Type B pancreatic cell (in vitro differentiated cells): ENCODE data around the gene AGXT. TPM values are rescaled to one million over a fixed set of nuclear protein-coding genes. Genes with fewer than 3 reads are reported as not detected.

Experiments used
- DNase-seq: peaks from one replicate; pipeline ENCODE4 v3.0.0; 2021; ENCODE audit warnings: mixed read lengths; ENCODE audit not compliant: unreplicated experiment; ENCODE audit errors: extremely low spot score
- H3K27ac Mint-ChIP-seq: 2 replicates; pipeline ENCODE4 v1.8.0; 2021; ENCODE audit warnings: mild to moderate bottlenecking, mixed read lengths
- H3K27me3 Mint-ChIP-seq: 2 replicates; pipeline ENCODE4 v1.8.0; 2021; ENCODE audit warnings: mixed read lengths
- H3K36me3 Mint-ChIP-seq: 2 replicates; pipeline ENCODE4 v1.8.0; 2021; ENCODE audit warnings: mixed read lengths
- H3K4me1 Mint-ChIP-seq: one replicate; pipeline ENCODE4 v1.8.0; 2021; ENCODE audit warnings: mixed read lengths; ENCODE audit not compliant: unreplicated experiment
- H3K4me3 Mint-ChIP-seq: 2 replicates; pipeline ENCODE4 v1.8.0; 2021; ENCODE audit warnings: mild to moderate bottlenecking, mixed read lengths
- H3K9me3 Mint-ChIP-seq: 2 replicates; pipeline ENCODE4 v1.8.0; 2021; ENCODE audit warnings: mixed read lengths
- total RNA-seq: library from RNA; stranded (reverse); gene quantifications from 2 replicates; pipeline ENCODE4 v1.2.1, GENCODE V29; 2021; ENCODE audit warnings: low replicate concordance
- TF ChIP-seq, protein P1 (sequence below): fragments of 200-600 bp; sonication (generic); conservative IDR thresholded peaks from 2 replicates; pipeline ENCODE4 v1.5.0; 2021; ENCODE audit warnings: antibody characterized with exemption, mild to moderate bottlenecking

AGXT gene
- total RNA-seq, 1 donor from 2014 or later = 0.51 TPM

DNA sequence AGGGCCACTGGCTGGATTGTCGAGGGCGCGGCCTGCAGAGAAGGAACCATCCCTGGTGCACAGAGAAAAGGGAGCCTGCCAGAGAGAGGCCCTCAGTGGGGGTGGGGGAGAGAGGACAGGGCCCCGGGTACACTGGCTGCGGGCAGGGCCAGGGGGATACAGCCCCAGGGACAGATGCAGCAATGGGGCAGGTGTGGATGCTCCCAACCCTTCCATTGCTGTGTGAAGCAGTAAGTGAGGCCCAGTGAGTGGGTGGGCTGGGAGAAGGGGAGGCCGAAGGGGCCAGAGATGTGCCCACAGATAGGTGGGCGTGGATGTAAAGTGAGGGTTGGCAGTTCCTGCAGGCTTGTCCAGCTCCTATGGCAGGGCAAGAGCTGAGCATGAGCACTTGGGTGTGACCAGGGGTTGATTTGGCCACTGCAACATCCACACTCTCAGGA is 7.4 kb downstream of the AGXT start:
- Mint-ChIP-seq H3K4me3 (no peak overlapping the region), H3K27ac (no peak overlapping the region), H3K4me1 (no peaks in the 10 kb centered on the region), H3K27me3 (no peaks in the 10 kb centered on the region), H3K9me3 (no peaks in the 10 kb centered on the region), H3K36me3 (no peaks in the 10 kb centered on the region)
- DNase-seq = no peak
- TF ChIP-seq, protein P1, sequence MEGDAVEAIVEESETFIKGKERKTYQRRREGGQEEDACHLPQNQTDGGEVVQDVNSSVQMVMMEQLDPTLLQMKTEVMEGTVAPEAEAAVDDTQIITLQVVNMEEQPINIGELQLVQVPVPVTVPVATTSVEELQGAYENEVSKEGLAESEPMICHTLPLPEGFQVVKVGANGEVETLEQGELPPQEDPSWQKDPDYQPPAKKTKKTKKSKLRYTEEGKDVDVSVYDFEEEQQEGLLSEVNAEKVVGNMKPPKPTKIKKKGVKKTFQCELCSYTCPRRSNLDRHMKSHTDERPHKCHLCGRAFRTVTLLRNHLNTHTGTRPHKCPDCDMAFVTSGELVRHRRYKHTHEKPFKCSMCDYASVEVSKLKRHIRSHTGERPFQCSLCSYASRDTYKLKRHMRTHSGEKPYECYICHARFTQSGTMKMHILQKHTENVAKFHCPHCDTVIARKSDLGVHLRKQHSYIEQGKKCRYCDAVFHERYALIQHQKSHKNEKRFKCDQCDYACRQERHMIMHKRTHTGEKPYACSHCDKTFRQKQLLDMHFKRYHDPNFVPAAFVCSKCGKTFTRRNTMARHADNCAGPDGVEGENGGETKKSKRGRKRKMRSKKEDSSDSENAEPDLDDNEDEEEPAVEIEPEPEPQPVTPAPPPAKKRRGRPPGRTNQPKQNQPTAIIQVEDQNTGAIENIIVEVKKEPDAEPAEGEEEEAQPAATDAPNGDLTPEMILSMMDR = no peak

DNA sequence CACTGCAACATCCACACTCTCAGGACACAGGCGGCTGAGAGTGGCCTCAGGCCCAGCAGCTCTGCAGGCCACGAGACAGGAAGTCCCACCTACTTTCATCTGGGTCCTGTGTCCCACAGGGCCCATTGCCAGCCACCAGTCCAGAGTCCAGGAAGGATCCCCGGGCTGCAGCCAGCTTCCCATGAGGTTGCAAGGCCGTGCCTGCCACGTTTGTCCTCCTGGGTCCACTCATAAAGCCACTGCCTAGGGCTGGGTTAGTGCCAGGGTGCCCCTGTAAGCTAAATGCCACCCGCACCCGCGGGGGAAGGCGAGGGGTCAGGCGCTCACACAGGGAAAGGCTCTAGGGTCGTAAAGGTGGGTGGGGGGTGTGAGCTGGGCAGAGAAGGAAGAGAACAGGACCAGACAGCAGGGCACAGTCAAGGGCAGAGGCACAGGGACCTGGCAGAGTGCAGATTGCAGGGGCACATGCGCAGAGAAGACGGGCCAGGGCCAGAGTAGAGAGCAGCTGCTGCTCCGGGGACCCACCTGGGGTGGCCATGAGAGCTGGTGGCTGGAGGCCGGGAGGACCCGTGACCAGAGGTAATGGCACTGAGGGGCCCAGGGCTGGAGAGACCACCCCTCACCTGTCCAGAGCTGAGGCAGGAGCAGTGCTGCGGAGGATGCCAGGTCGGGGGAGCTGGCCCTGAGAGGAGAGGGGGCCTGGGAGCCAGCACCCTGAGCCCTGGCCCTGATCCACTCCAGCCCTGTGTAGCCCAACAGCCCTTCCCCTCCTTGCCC is 8.0 kb downstream of the AGXT start:
- H3K9me3 Mint-ChIP-seq = no peaks in the 10 kb centered on the region
- H3K4me3 Mint-ChIP-seq = no peak overlapping the region
- no peaks in the 10 kb centered on the region for H3K27me3 Mint-ChIP-seq
- no peak for DNase-seq
- no peak overlapping the region for H3K27ac Mint-ChIP-seq
- no peaks in the 10 kb centered on the region for H3K4me1 Mint-ChIP-seq
- TF ChIP-seq, protein P1 = no peak
- no peaks in the 10 kb centered on the region for H3K36me3 Mint-ChIP-seq

DNA sequence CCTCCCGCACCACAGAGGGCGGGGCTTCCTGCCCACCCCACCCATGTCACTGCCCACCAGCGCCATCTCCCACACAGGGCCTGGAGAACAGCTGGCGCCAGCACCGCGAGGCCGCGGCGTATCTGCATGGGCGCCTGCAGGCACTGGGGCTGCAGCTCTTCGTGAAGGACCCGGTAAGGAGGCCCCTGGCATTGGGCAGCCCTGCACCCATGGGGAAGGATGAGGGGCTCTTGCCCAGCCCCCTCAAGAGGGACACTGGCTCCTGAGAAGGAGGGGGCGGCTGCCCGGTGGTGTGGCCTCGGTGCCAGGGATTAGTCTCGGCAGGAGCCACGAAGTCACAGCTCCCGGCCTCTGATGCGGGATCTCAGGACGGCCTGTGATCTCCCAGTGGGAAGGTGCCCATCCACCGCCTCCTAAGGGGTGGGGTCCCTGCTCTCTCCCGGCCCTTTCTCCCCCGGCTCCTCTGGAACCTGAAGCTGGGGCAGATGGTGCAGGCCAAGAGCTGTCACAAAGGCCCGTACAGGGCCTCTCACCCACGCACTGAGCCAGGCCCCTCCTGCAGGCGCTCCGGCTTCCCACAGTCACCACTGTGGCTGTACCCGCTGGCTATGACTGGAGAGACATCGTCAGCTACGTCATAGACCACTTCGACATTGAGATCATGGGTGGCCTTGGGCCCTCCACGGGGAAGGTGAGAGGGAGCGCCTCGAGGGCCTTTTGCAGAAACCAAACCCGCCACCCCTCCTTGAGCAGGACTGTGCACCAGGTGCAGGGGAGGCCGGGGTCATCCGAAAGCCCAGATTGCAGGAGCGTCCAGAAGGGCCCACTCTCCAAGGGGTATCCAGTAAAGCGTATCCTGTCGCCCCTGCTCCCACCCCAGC is 9.1 kb downstream of the AGXT start:
- Mint-ChIP-seq H3K36me3 (no peaks in the 10 kb centered on the region), H3K9me3 (no peaks in the 10 kb centered on the region), H3K4me1 (no peaks in the 10 kb centered on the region), H3K27me3 (no peaks in the 10 kb centered on the region), H3K27ac (no peak overlapping the region), H3K4me3 (no peak overlapping the region)
- no peak for DNase-seq
- TF ChIP-seq, protein P1 = no peak

DNA sequence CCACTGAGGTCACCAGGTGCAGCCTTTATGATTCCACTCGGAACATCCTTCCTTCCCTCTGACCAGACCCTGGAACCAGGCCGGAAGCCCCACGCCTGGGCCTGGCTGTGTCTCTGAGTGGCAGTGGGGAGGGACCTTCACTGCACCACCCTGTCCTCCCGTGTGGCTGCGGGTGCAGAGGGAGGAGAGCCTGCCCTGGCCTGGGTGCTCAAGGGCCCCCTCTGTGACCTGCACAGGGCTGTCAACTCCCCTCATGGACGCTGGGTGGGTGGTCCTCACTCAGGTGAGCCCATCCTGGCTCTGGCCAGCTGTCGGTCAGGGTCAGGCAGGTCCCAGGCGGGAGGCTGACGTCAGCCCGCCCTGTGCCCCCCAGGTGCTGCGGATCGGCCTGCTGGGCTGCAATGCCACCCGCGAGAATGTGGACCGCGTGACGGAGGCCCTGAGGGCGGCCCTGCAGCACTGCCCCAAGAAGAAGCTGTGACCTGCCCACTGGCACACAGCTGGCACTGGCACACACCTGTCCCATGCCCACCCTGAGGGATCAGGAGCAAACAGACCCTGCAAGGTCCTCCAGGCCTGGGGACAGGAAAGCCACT is 9.8 kb downstream of the AGXT start:
- Mint-ChIP-seq H3K4me1 (no peaks in the 10 kb centered on the region), H3K4me3 (no peak overlapping the region), H3K36me3 (no peaks in the 10 kb centered on the region), H3K27ac (no peak overlapping the region), H3K27me3 (no peaks in the 10 kb centered on the region), H3K9me3 (no peaks in the 10 kb centered on the region)
- DNase-seq = no peak
- TF ChIP-seq, protein P1 = no peak

DNA sequence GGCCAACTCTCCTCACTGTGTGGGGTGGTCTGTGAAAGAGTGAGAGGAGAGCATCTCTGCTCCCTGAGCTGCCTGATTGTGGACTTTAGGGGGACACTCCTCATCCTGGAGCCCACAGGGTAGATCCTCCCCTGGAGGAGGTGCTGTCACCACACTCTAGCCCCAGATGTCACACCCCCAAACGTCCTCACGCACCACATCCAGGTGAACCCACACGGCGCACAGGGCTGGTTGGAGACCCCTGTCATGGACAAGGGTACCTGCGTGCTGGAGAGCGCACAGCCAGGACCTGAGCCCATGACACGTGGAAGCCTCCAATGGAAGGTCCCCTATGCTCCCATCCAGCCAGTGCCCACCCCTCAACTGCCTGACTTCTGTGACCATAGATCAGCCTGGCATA is 10.5 kb downstream of the AGXT start:
- no peak overlapping the region for H3K4me3 Mint-ChIP-seq
- no peak overlapping the region for H3K27ac Mint-ChIP-seq
- no peaks in the 10 kb centered on the region for H3K4me1 Mint-ChIP-seq
- H3K27me3 Mint-ChIP-seq = no peaks in the 10 kb centered on the region
- DNase-seq = no peak
- H3K36me3 Mint-ChIP-seq = no peaks in the 10 kb centered on the region
- H3K9me3 Mint-ChIP-seq = no peaks in the 10 kb centered on the region
- TF ChIP-seq, protein P1 = no peak
